ENCODE data around the gene RASGRP2. TPM values are rescaled to one million over a fixed set of nuclear protein-coding genes. Genes with fewer than 3 reads are reported as not detected.
A peak's percentile ranks its signal among the peaks of the same experiment; 100 is the strongest.

RASGRP2 gene
- total and polyA plus RNA-seq, 5 experiments from 2014 or later, result 168 to 682 (median 253) TPM

GRCh38 chr11:64735725-64736259 is 8.2 kb downstream of the RASGRP2 start:
- no peak for ATAC-seq
- peak overlapping the region in 3 of 10 donors; percentile 6 to 39 (median 38) for H3K4me3 Mint-ChIP-seq
- H3K9me3 Mint-ChIP-seq, result no peaks in the 10 kb centered on the region
- peaks cover 0 to 96% (median 9%) of the 10 kb centered on the region in 3 donors for H3K36me3 Mint-ChIP-seq
- peaks cover 19 to 57% (median 51%) of the 10 kb centered on the region in 4 donors for H3K4me1 Mint-ChIP-seq
- peak overlapping the region in 9 of 10 donors; percentile 40 to 81 (median 67) for H3K27ac Mint-ChIP-seq
- POLR2A ChIA-PET, result interaction anchor here (0.7 to 45.2 kb wide), 4 partner anchors 9 to 44 kb away, joined by 3 to 2320 read pairs (median 7); partner anchors contain the start of genes PYGM, RASGRP2 and SF1
- no peaks in the 10 kb centered on the region for H3K27me3 Mint-ChIP-seq
- no peak for DNase-seq

GRCh38 chr11:64734811-64735724 is 8.9 kb downstream of the RASGRP2 start:
- H3K36me3 Mint-ChIP-seq, result peaks cover 0 to 96% (median 5%) of the 10 kb centered on the region in 3 donors
- no peak overlapping the region for H3K4me3 Mint-ChIP-seq
- peaks cover 15 to 51% (median 45%) of the 10 kb centered on the region in 4 donors for H3K4me1 Mint-ChIP-seq
- H3K27ac Mint-ChIP-seq, result peak overlapping the region in 7 of 10 donors; percentile 46 to 75 (median 64)
- H3K9me3 Mint-ChIP-seq, result no peaks in the 10 kb centered on the region
- H3K27me3 Mint-ChIP-seq, result no peaks in the 10 kb centered on the region
- ATAC-seq, result no peak
- POLR2A ChIA-PET, result interaction anchor here (0.7 to 45.2 kb wide), 3 partner anchors 9 to 43 kb away, joined by 3 to 2320 read pairs (median 11); partner anchors contain the start of genes PYGM, RASGRP2 and SF1
- DNase-seq, result no peak

DNA sequence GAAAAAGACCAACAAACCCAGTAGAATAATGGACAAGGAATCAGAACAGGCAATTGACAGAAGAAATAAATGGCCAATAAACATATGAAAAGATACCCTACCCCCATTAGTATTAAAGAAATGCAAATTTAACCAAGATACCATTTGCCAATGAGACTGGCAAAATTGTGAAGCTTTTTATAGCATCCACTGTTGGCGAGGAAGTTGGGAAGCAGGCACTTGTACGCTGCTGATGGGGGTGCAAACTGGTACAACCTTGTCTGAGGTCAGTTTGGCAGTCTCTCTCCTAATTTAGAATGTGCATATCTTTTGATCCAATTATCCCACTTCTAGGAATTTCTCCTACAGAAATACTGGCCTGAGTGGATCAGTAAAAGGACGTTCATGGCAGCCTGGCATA is 12.3 kb downstream of the RASGRP2 start:
- H3K4me1 Mint-ChIP-seq, result peaks cover 14 to 32% (median 28%) of the 10 kb centered on the region in 4 donors
- H3K9me3 Mint-ChIP-seq, result no peaks in the 10 kb centered on the region
- no peak overlapping the region for H3K4me3 Mint-ChIP-seq
- no peaks in the 10 kb centered on the region for H3K27me3 Mint-ChIP-seq
- H3K27ac Mint-ChIP-seq, result peak overlapping the region in 4 of 10 donors; percentile 48 to 74 (median 50)
- DNase-seq, result no peak
- ATAC-seq, result no peak
- peaks cover 0 to 96% (median 17%) of the 10 kb centered on the region in 3 donors for H3K36me3 Mint-ChIP-seq
- POLR2A ChIA-PET, result interaction anchor here (1.0 to 45.2 kb wide), 2 partner anchors 11 to 39 kb away, joined by 6 to 2320 read pairs; partner anchors contain the start of genes PYGM and SF1

DNA sequence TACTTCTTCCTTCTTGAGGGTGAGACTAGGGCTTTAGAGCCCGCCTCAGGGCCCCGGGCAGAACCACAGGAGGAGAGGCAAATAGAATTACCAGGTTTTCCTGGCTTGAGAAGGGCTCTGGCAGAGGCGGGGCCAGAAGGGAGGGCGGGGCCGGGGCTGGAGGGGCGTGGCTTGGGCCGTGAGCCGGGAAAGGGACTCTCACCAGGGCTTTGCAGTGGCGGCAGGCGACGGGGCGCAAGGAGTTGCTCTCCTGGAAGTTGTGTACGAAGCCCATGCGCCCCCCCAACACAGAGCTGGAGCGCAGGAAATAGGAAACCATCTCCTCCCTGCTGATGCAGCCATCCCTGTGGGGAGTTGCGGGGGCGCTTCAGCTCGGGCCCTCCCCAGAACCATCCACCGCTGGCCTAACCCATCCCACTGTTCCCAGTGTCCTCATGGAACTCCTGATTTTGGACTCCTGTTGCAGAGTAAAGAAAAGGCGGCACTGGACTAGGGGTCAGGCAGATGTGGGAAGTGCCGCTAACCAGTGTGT is 14.0 kb downstream of the RASGRP2 start:
- peak overlapping the region in 7 of 10 donors; percentile 49 to 74 (median 71) for H3K27ac Mint-ChIP-seq
- H3K4me1 Mint-ChIP-seq, result peaks cover 13 to 28% (median 26%) of the 10 kb centered on the region in 4 donors
- H3K9me3 Mint-ChIP-seq, result no peaks in the 10 kb centered on the region
- no peak overlapping the region for H3K4me3 Mint-ChIP-seq
- POLR2A ChIA-PET, result interaction anchor here (0.5 to 45.2 kb wide), 2 partner anchors 41 to 227 kb away, joined by 3 to 2320 read pairs; partner anchors contain the start of genes PYGM and SF1
- no peaks in the 10 kb centered on the region for H3K27me3 Mint-ChIP-seq
- DNase-seq (peak in 1 of 10 donors; percentile 28), ATAC-seq (no peak)
- peaks cover 0 to 82% (median 17%) of the 10 kb centered on the region in 3 donors for H3K36me3 Mint-ChIP-seq

DNA sequence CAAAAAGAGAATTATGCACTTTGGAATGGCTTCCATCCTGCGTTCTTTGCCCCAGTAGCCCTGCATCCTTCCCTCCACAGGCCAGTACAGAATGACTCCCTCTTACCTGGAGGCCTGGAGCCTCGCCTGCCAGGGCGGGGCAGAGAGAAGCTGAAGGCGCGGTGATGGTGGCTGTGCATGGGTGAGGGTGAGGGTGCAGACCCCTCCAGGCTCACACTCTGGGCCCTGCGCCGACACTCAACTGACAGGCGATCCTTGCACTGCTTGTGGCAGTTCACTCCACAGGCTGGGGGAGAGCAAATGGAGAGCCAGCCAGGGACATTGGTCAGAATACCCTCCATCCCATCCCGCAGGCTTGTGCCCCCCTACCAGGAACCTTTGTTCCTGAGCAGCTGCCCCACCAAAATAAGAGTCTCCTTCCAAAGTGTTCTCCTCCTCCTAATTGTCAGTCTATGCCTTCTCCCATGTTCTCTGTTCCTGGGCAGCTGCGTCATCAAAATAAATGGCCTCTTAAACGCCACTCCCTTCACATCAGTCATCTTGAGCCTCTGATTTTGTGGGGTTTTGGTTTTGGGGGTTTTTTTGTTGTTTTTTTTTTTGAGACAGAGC is 15.1 kb downstream of the RASGRP2 start:
- H3K27ac Mint-ChIP-seq, result peak overlapping the region in 2 of 10 donors; percentile 34 to 71
- no peaks in the 10 kb centered on the region for H3K9me3 Mint-ChIP-seq
- POLR2A ChIA-PET, result interaction anchor here (0.8 to 45.2 kb wide), 2 partner anchors 15 to 42 kb away, joined by 4 to 2320 read pairs; partner anchors contain the start of genes PYGM, RASGRP2 and SF1
- no peak for DNase-seq
- no peak overlapping the region for H3K4me3 Mint-ChIP-seq
- H3K27me3 Mint-ChIP-seq, result no peaks in the 10 kb centered on the region
- H3K36me3 Mint-ChIP-seq, result peaks cover 0 to 72% (median 17%) of the 10 kb centered on the region in 3 donors
- H3K4me1 Mint-ChIP-seq, result peaks cover 14 to 33% (median 29%) of the 10 kb centered on the region in 4 donors
- ATAC-seq, result no peak

GRCh38 chr11:64726867-64727530 is 16.9 kb downstream of the RASGRP2 start:
- Mint-ChIP-seq H3K4me1 (peaks cover 18 to 31% (median 29%) of the 10 kb centered on the region in 4 donors), H3K4me3 (no peak overlapping the region), H3K27me3 (peaks cover 0 to 8% (median 5%) of the 10 kb centered on the region in 5 donors), H3K36me3 (peaks cover 0 to 54% (median 14%) of the 10 kb centered on the region in 3 donors), H3K9me3 (no peaks in the 10 kb centered on the region), H3K27ac (peak overlapping the region in 8 of 10 donors; percentile 1 to 81 (median 62))
- POLR2A ChIA-PET, result interaction anchor here (0.7 to 2.1 kb wide), 4 partner anchors 10 to 76 kb away, joined by 3 to 8 read pairs (median 4); no protein-coding TSS in a partner anchor
- ATAC-seq (no peak), DNase-seq (no peak)

DNA sequence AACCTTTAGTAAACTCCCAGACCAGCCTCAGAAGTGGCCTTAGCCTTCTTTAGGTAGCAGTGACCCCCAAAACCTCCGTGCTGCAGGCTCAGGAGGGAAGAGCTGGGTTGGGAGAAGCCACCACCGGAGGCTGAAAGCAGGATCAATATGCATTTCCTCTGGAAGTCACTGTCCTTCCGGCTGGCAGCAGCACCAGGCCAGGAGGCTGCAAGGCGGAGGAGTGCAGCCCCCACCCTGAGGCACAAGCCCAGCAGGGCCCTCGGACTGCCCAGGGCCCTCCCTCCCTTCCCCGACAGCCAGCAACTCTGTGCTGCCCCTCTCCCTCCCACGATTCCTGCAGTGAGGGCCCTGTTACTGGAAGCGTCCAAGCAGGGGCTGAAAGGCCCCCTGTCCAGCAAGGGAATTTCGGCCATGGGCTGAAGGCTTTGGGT is 17.7 kb downstream of the RASGRP2 start:
- Mint-ChIP-seq H3K4me3 (no peak overlapping the region), H3K27ac (peak overlapping the region in 5 of 10 donors; percentile 61 to 86 (median 71)), H3K27me3 (peaks cover 0 to 13% (median 8%) of the 10 kb centered on the region in 5 donors), H3K36me3 (peaks cover 0 to 46% (median 11%) of the 10 kb centered on the region in 3 donors), H3K4me1 (peaks cover 18 to 24% (median 24%) of the 10 kb centered on the region in 4 donors), H3K9me3 (no peaks in the 10 kb centered on the region)
- ATAC-seq, result no peak
- POLR2A ChIA-PET, result interaction anchor here (1.2 to 2.1 kb wide), 5 partner anchors 13 to 53 kb away, joined by 5 to 10 read pairs (median 7); no protein-coding TSS in a partner anchor
- DNase-seq, result no peak

DNA sequence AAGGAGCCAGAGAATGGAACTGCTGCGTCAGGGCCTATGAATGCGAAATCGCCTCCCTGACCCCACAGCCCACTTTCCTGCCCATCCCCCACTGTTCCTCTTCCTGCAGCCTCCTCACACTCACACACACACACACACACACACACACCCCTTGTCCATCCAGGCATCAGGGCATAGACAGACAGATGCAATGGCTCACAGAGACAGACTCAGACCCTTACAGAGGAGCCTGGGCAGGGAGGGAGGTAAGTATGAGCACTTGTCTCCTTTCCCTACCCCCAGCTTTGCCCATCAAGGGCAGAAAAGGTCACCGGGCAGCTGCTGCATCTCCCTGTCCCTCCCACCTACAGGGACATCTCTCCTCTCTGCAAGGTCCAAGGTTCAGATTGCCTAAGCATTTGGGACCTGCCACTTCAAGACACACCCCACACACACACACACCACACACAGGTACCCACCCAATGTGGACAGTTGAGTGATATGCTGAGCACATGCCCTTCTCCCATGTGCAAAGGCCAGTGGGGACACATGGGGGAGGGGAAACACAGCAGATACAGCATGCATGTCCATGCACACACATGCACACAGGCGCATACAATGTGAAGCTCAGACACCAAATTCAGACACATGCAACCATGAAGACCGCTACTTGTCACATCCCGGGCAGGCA is 18.9 kb downstream of the RASGRP2 start:
- DNase-seq, result peak in 1 of 10 donors; percentile 38
- ATAC-seq, result no peak
- Mint-ChIP-seq H3K27me3 (peaks cover 3 to 24% (median 21%) of the 10 kb centered on the region in 5 donors), H3K4me3 (peak overlapping the region in 6 of 10 donors; percentile 5 to 57 (median 32)), H3K4me1 (peaks cover 22 to 24% (median 23%) of the 10 kb centered on the region in 4 donors), H3K36me3 (peaks cover 0 to 34% (median 11%) of the 10 kb centered on the region in 3 donors), H3K27ac (peak overlapping the region in 9 of 10 donors; percentile 60 to 86 (median 75)), H3K9me3 (no peaks in the 10 kb centered on the region)
- POLR2A ChIA-PET, result interaction anchor here (0.6 to 1.6 kb wide), 6 partner anchors 14 to 416 kb away, joined by 3 to 10 read pairs (median 5); no protein-coding TSS in a partner anchor

GRCh38 chr11:64723907-64724862 is 19.8 kb downstream of the RASGRP2 start:
- peaks cover 0 to 26% (median 8%) of the 10 kb centered on the region in 3 donors for H3K36me3 Mint-ChIP-seq
- peaks cover 3 to 30% (median 21%) of the 10 kb centered on the region in 5 donors for H3K27me3 Mint-ChIP-seq
- peaks cover 22 to 24% (median 23%) of the 10 kb centered on the region in 4 donors for H3K4me1 Mint-ChIP-seq
- ATAC-seq (no peak), DNase-seq (peak in 1 of 10 donors; percentile 21)
- no peaks in the 10 kb centered on the region for H3K9me3 Mint-ChIP-seq
- peak overlapping the region in 8 of 10 donors; percentile 13 to 81 (median 54) for H3K27ac Mint-ChIP-seq
- POLR2A ChIA-PET, result interaction anchor here (1.4 to 1.6 kb wide), 2 partner anchors 16 to 18 kb away, joined by 3 to 5 read pairs; no protein-coding TSS in a partner anchor
- peak overlapping the region in 9 of 10 donors; percentile 62 to 80 (median 70) for H3K4me3 Mint-ChIP-seq

Measured in naive thymus-derived CD8-positive, alpha-beta T cell (primary cell).